H1 (cell line): ENCODE measurements around the gene ADAM12.

ENCODE experiments used
- GABPA ChIP-seq: IDR thresholded peaks from 2 replicates; pipeline ENCODE4 v1.6.1; 2011; ENCODE audit warnings: mild to moderate bottlenecking, low read length, moderate library complexity, borderline replicate concordance; ENCODE audit not compliant: insufficient read depth
- JUND ChIP-seq: IDR thresholded peaks from 2 replicates; pipeline ENCODE4 v1.6.1; 2011; ENCODE audit warnings: mild to moderate bottlenecking, improper control_type of control experiment, low read length
- TBP ChIP-seq: IDR thresholded peaks from 2 replicates; pipeline ENCODE4 v1.6.1; 2011; ENCODE audit warnings: low read depth, low read length, improper control_type of control experiment
- TF ChIP-seq, protein P1 (sequence below), 3 experiments: IDR thresholded peaks; 1 replicate in 2 of 3; 2 replicates in 1 of 3; pipeline versions ENCODE4 v1.5.1 to v1.6.1; 2011; ENCODE audit warnings: low read length in 3 of 3, mild to moderate bottlenecking in 3 of 3, inconsistent platforms in 2 of 3, low read depth in 1 of 3, moderate library complexity in 1 of 3; ENCODE audit not compliant: insufficient read depth in 1 of 3; ENCODE audit errors: control extremely low read depth in 1 of 3

DNA sequence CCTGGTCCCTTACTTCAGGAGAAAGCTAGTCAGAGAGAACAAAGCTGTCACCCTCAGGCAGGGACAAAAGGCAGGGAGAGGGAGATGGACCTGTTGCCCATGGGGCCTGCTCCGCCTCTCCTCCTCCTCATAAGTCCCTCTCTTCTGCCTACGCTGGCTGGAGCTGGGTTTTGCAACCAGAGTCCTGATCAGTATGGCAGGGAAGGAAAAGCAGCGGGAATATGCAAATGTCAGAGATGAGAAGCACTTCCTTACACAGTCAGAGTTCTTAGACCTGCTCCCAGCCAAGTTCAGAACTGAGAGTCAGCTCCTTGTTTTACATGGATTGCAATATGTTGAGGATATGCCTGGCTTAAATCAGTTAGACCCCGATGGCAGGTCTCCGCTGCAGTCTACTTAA lies 231.1 kb downstream of the ADAM12 start:
- TF ChIP-seq TBP (no peak), JUND (no peak), GABPA (no peak)
- TF ChIP-seq, protein P1, sequence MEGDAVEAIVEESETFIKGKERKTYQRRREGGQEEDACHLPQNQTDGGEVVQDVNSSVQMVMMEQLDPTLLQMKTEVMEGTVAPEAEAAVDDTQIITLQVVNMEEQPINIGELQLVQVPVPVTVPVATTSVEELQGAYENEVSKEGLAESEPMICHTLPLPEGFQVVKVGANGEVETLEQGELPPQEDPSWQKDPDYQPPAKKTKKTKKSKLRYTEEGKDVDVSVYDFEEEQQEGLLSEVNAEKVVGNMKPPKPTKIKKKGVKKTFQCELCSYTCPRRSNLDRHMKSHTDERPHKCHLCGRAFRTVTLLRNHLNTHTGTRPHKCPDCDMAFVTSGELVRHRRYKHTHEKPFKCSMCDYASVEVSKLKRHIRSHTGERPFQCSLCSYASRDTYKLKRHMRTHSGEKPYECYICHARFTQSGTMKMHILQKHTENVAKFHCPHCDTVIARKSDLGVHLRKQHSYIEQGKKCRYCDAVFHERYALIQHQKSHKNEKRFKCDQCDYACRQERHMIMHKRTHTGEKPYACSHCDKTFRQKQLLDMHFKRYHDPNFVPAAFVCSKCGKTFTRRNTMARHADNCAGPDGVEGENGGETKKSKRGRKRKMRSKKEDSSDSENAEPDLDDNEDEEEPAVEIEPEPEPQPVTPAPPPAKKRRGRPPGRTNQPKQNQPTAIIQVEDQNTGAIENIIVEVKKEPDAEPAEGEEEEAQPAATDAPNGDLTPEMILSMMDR (IDR thresholded peaks at IDR 0.05; ENCODE audit: control extremely low read depth in 1 of 3, insufficient read depth in 1 of 3, low read depth in 1 of 3, low read length in 3 of 3), result no peak
